IMR-90 (cell line): ENCODE data around the gene BRAF.

ENCODE experiments used
- BHLHE40 ChIP-seq: fragments of 150-350 bp; IDR thresholded peaks from 2 replicates; pipeline ENCODE4 v1.6.1; 2016; ENCODE audit warnings: mild to moderate bottlenecking, low read depth, low read length
- CHD1 ChIP-seq: IDR thresholded peaks from 2 replicates; pipeline ENCODE4 v1.6.1; 2012; ENCODE audit warnings: low read depth, low read length, improper control_type of control experiment
- CTCF ChIP-seq: conservative IDR thresholded peaks from 2 replicates; pipeline ENCODE4 v1.5.1; 2012; ENCODE audit warnings: mild to moderate bottlenecking, low read depth, low read length, improper control_type of control experiment
- MAZ ChIP-seq: IDR thresholded peaks from 2 replicates; pipeline ENCODE4 v1.6.1; 2012; ENCODE audit warnings: low read depth, mild to moderate bottlenecking, low read length, improper control_type of control experiment, moderate library complexity, borderline replicate concordance
- RAD21 ChIP-seq: IDR thresholded peaks from 2 replicates; pipeline ENCODE4 v1.6.1; 2012; ENCODE audit warnings: low read length, improper control_type of control experiment
- USF2 ChIP-seq: fragments of 150-350 bp; IDR thresholded peaks from 2 replicates; pipeline ENCODE4 v1.6.1; 2017; ENCODE audit warnings: mild to moderate bottlenecking, antibody characterized with exemption, low read length, low read depth

- no peak for TF ChIP-seq MAZ
- no peak for TF ChIP-seq BHLHE40
- no peak for TF ChIP-seq CHD1
- no peak for TF ChIP-seq USF2
- no peak for TF ChIP-seq RAD21
- no peak for TF ChIP-seq CTCF
Observed at GRCh38 chr7:140901941-140902302, 22.8 kb downstream of the BRAF start.
